Muscle of leg (tissue), 16 donors: ENCODE results near the gene SLC6A9. TPM values are rescaled to one million over a fixed set of nuclear protein-coding genes. Genes with fewer than 3 reads are reported as not detected.

ENCODE experiments used
- DNase-seq: peaks from one replicate; pipeline ENCODE4 v3.0.0; 2013
- H3K27ac ChIP-seq: one replicate; pipeline ENCODE4 v1.5.1; 2013; ENCODE audit warnings: mild to moderate bottlenecking, low read length, control low read depth
- H3K27me3 ChIP-seq: one replicate; pipeline ENCODE4 v1.6.1; 2013; ENCODE audit warnings: low read length; ENCODE audit not compliant: control insufficient read depth, insufficient read depth
- H3K36me3 ChIP-seq: one replicate; pipeline ENCODE4 v1.6.1; 2013; ENCODE audit warnings: low read length; ENCODE audit not compliant: control insufficient read depth, insufficient read depth
- H3K4me1 ChIP-seq: one replicate; pipeline ENCODE4 v1.6.1; 2013; ENCODE audit warnings: low read length; ENCODE audit not compliant: control insufficient read depth, insufficient read depth
- H3K4me3 ChIP-seq: one replicate; pipeline ENCODE4 v1.5.1; 2013; ENCODE audit warnings: low read length, control low read depth
- H3K9me3 ChIP-seq: replicated peaks from 2 replicates; pipeline ENCODE4 v1.6.1; 2013; ENCODE audit warnings: low read depth, low read length; ENCODE audit not compliant: control insufficient read depth
- WGBS: methylation state at CpG from one replicate; pipeline ENCODE4 v1.1.5; 2013; ENCODE audit warnings: missing lambda C conversion rate; ENCODE audit not compliant: insufficient coverage; 5-methylcytosine and 5-hydroxymethylcytosine counted together
- long read RNA-seq, 11 donors: transcript quantifications; one replicate each; lab custom pipeline, GENCODE V29; 2026
- polyA plus RNA-seq, 8 donors: library from polyadenylated mRNA; unstranded; fragments of 120-200 nt; gene quantifications; one replicate each; pipeline versions ENCODE4 v1.2.1 to v1.2.3, GENCODE V29; 2013; ENCODE audit warnings: inconsistent platforms in 1 of 8, low replicate concordance in 1 of 8; ENCODE audit not compliant: insufficient read length in 8 of 8, insufficient read depth in 1 of 8
- total RNA-seq: library from RNA; stranded (reverse); fragments of 120-200 nt; gene quantifications from one replicate; pipeline ENCODE4 v1.2.4, GENCODE V29; 2013

SLC6A9 gene
- 1.6 TPM for total RNA-seq
- 1 to 10 TPM; 2.3 to 5.5 (median 3.6) TPM for polyA plus RNA-seq
- long read RNA-seq, donor 1, result 0 reads
- long read RNA-seq, donor 2, result 0 reads
- long read RNA-seq, donor 3, result 0 reads
- long read RNA-seq, donor 4, result 0 reads
- long read RNA-seq, donor 5, result 0 reads
- long read RNA-seq, donor 6, result 0 reads
- long read RNA-seq, donor 7, partial matches to known transcripts, result 0 of 1 reads
- long read RNA-seq, donor 7, other reads (novel, unspliced or antisense), result 0 of 1 reads
- long read RNA-seq, donor 8, result 0 reads
- long read RNA-seq, donor 9, partial matches to known transcripts, result 0 of 1 reads
- long read RNA-seq, donor 9, other reads (novel, unspliced or antisense), result 0 of 1 reads
- long read RNA-seq, donor 10, result 0 reads
- long read RNA-seq, donor 11, result 0 reads

DNA sequence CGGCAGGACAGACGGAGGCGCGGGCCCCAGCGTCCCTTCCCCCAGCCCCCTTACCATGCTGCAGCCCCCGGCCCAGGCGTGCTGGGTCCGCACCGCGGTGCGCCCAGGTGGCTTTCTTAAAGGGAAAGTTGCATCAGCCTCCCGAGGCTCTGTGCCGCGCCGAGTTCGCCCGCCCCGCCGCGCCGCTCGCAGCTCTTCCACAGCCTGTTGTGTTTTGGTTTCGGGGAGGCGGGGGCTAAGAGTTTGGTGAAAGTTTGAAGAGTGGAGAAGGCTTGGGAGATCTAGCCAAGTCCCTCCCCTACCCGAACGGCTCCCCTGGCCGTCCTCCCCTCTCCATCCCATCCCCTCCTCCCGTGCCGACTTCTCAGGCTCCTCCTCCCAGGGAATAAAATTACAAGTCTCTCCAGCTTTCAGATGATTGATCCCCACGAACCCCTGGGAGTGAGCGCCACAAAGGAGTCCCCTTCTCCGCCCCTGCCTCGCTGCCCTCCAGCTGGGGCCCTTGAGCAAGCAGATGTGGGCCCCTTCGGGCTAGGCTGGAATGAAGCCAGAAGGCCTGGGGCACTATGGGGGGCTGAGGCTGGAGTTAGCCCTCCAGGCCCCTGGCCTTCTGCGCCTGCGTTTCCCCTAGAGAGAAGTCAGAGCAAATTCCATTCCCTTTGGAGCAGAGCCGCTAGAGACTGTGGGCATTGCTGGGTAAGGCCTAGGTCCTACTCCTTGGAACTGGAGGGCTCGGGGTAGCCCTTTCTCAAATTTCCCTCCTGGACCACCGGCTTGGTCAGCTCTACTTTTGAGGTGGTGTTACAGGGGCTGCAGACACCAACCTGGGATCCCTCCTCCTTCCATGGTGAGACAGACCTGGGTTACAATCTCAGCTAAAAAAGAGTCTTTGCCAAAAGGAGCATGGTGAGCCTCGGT lies at the start of gene SLC6A9:
Gene SLC6A9, minus strand, starts transcription at position 211 of the 918 bp plus-strand sequence. CDS start 7,185 bp downstream, outside the sequence.
- H3K9me3 ChIP-seq, result no peaks in the 10 kb centered on the region
- H3K36me3 ChIP-seq, result no peaks in the 10 kb centered on the region
- H3K4me3 ChIP-seq, result peak within 1 kb of the TSS; percentile 73
- H3K27me3 ChIP-seq, result peaks cover 10% of the 10 kb centered on the region
- no peak within 1 kb of the TSS for H3K27ac ChIP-seq
- WGBS, result 9% methylated on average over 31 of the region's 40 CpGs
- DNase-seq, result peak; percentile 89
- H3K4me1 ChIP-seq, result peaks cover 46% of the 10 kb centered on the region

GRCh38 chr1:44079566-44079965 lies 48.3 kb upstream of the SLC6A9 start:
- WGBS, result 57% methylated on average over 1 of the region's 4 CpGs
- Histone ChIP-seq H3K27me3 (no peaks in the 10 kb centered on the region), H3K9me3 (no peaks in the 10 kb centered on the region), H3K27ac (no peak overlapping the region), H3K36me3 (no peaks in the 10 kb centered on the region), H3K4me1 (no peaks in the 10 kb centered on the region), H3K4me3 (no peak overlapping the region)
- peak; percentile 31 for DNase-seq

DNA sequence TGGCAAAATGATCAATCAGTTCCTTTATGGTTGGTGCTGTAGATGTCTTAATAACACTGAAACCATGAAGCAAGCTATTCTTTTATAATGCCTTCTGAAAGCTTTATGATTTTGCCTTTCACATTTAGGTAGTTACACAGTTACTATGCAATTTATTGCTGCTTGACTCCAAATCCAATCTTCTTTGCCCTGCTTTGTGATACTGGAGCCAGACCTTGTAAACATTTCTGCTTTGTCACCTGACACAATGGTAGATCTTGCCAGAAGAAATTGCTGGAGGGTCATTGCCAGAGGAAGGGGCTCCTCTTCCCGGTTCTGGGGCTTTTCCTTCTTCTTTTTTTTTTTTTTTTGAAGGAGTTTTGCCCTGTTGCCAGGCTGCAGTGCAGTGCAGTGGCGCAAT lies 46.8 kb upstream of the SLC6A9 start:
- no peaks in the 10 kb centered on the region for H3K9me3 ChIP-seq
- H3K27me3 ChIP-seq, result peaks cover 2% of the 10 kb centered on the region
- H3K36me3 ChIP-seq, result no peaks in the 10 kb centered on the region
- H3K4me1 ChIP-seq, result no peaks in the 10 kb centered on the region
- WGBS, result no CpG with 5 or more reads among the region's 2 CpGs
- H3K27ac ChIP-seq, result no peak overlapping the region
- H3K4me3 ChIP-seq, result no peak overlapping the region
- DNase-seq, result no peak

DNA sequence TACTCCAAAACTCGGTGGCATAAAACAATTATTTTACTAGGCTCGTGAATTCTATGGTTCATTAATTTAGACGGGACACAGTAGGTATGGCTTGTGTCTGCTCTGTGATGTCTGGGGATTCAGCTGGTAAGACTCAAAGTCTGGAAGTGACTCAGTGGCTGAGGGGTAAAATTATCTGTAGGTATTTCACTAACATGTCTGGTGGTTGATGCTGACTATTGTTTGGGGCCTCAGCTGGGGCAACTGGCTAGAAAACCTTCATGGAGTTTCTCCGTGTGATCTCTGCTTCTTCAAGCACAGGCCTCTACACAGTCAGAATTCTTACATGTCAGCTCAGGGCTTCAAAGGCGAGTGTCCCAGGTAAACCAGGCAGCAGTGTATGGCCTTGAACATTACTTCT lies 46.2 kb upstream of the SLC6A9 start:
- WGBS, result 79% methylated on average over 4 of the region's 5 CpGs
- no peak overlapping the region for H3K4me3 ChIP-seq
- no peak overlapping the region for H3K27ac ChIP-seq
- H3K9me3 ChIP-seq, result no peaks in the 10 kb centered on the region
- no peak for DNase-seq
- no peaks in the 10 kb centered on the region for H3K36me3 ChIP-seq
- H3K4me1 ChIP-seq, result no peaks in the 10 kb centered on the region
- peaks cover 2% of the 10 kb centered on the region for H3K27me3 ChIP-seq

- H3K27ac ChIP-seq, result no peak overlapping the region
- no CpG with 5 or more reads among the region's 1 CpG for WGBS
Observed at GRCh38 chr1:44076066-44076465, 44.8 kb upstream of the SLC6A9 start.

GRCh38 chr1:44074415-44074814 lies 43.2 kb upstream of the SLC6A9 start:
- Histone ChIP-seq H3K4me1 (no peaks in the 10 kb centered on the region), H3K9me3 (no peaks in the 10 kb centered on the region), H3K27me3 (peaks cover 2% of the 10 kb centered on the region), H3K36me3 (no peaks in the 10 kb centered on the region), H3K27ac (no peak overlapping the region), H3K4me3 (no peak overlapping the region)
- no CpG with 5 or more reads among the region's 3 CpGs for WGBS
- no peak for DNase-seq

More at GRCh38 chr1:44076066-44076465, 44.8 kb upstream of the SLC6A9 start:
- H3K9me3 ChIP-seq, result no peaks in the 10 kb centered on the region
- DNase-seq, result no peak
- no peaks in the 10 kb centered on the region for H3K4me1 ChIP-seq
- peaks cover 2% of the 10 kb centered on the region for H3K27me3 ChIP-seq
- H3K4me3 ChIP-seq, result no peak overlapping the region
- H3K36me3 ChIP-seq, result no peaks in the 10 kb centered on the region

- Histone ChIP-seq H3K4me1 (no peaks in the 10 kb centered on the region), H3K9me3 (no peaks in the 10 kb centered on the region)
- 80% methylated on average over 1 of the region's 2 CpGs for WGBS
Observed at GRCh38 chr1:44073528-44073927, 42.3 kb upstream of the SLC6A9 start.

GRCh38 chr1:44072821-44073220 lies 41.6 kb upstream of the SLC6A9 start:
- Histone ChIP-seq H3K9me3 (no peaks in the 10 kb centered on the region), H3K4me3 (no peak overlapping the region), H3K4me1 (no peaks in the 10 kb centered on the region), H3K36me3 (no peaks in the 10 kb centered on the region), H3K27me3 (peaks cover 2% of the 10 kb centered on the region), H3K27ac (no peak overlapping the region)
- no peak for DNase-seq
- 79% methylated on average over 2 of the region's 2 CpGs for WGBS

More at GRCh38 chr1:44073528-44073927, 42.3 kb upstream of the SLC6A9 start:
- Histone ChIP-seq H3K36me3 (no peaks in the 10 kb centered on the region), H3K27ac (no peak overlapping the region), H3K4me3 (no peak overlapping the region), H3K27me3 (peaks cover 2% of the 10 kb centered on the region)
- DNase-seq, result no peak

DNA sequence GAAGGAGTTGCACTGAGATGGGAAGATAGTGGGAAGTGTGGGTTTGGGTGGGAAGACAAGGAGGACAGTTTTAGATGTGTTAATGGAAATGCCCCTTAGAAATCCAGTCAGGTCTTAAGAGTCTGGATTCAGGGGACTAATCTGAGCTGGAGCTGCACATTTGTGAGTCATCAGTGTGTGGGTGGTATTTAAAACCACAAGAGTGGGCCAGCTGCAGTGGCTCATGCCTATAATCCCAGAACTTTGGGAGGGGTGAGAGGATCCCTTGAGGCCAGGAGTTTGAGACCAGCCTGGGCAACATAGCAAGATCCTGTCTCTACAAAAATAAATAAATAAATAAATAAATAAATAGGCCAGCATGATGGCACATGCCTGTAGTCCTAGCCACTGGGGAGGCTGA lies 40.9 kb upstream of the SLC6A9 start:
- DNase-seq, result no peak
- H3K9me3 ChIP-seq, result no peaks in the 10 kb centered on the region
- H3K27me3 ChIP-seq, result peaks cover 2% of the 10 kb centered on the region
- H3K4me1 ChIP-seq, result no peaks in the 10 kb centered on the region
- H3K36me3 ChIP-seq, result no peaks in the 10 kb centered on the region
- H3K4me3 ChIP-seq, result no peak overlapping the region
- H3K27ac ChIP-seq, result no peak overlapping the region

- DNase-seq, result no peak
- no peak overlapping the region for H3K27ac ChIP-seq
- H3K9me3 ChIP-seq, result no peaks in the 10 kb centered on the region
- no peaks in the 10 kb centered on the region for H3K36me3 ChIP-seq
- H3K4me1 ChIP-seq, result no peaks in the 10 kb centered on the region
- peaks cover 2% of the 10 kb centered on the region for H3K27me3 ChIP-seq
- H3K4me3 ChIP-seq, result no peak overlapping the region
- WGBS, result 38% methylated on average over 3 of the region's 3 CpGs
Observed at GRCh38 chr1:44071461-44071860, 40.2 kb upstream of the SLC6A9 start.
